GM23338 (cell line): ENCODE results near the gene TMEM132D. TPM values are rescaled to one million over a fixed set of nuclear protein-coding genes. Genes with fewer than 3 reads are reported as not detected.

Experiments
- ATAC-seq: fragments of 200-7000 bp; cut with Tn5 transposase; 3 replicates; pipeline ENCODE4 v1.9.1; 2020
- DNase-seq: peaks from one replicate; pipeline ENCODE4 v3.0.0-alpha.2; 2015; ENCODE audit warnings: low spot score
- H2AFZ ChIP-seq: fragments of 200-600 bp; sonication (generic); 2 replicates; pipeline ENCODE4 v1.8.0; 2016; ENCODE audit warnings: antibody characterized with exemption, mild to moderate bottlenecking, moderate library complexity
- H3F3A ChIP-seq: fragments of 200-600 bp; sonication (generic); replicated peaks from 2 replicates; pipeline ENCODE4 v1.8.0; 2017; ENCODE audit warnings: antibody characterized with exemption, mixed run types, low read depth
- H3K27ac ChIP-seq: fragments of 200-600 bp; sonication (generic); 2 replicates; pipeline ENCODE4 v1.6.1; 2016; ENCODE audit warnings: low read depth
- H3K27me3 ChIP-seq: fragments of 200-600 bp; sonication (generic); 2 replicates; pipeline ENCODE4 v1.8.0; 2016; ENCODE audit warnings: mild to moderate bottlenecking, mixed run types, moderate library complexity; ENCODE audit not compliant: insufficient read depth
- H3K36me3 ChIP-seq: fragments of 200-600 bp; sonication (generic); 2 replicates; pipeline ENCODE4 v1.8.0; 2016; ENCODE audit warnings: mild to moderate bottlenecking; ENCODE audit not compliant: insufficient read depth
- H3K4me1 ChIP-seq: fragments of 200-600 bp; sonication (generic); 2 replicates; pipeline ENCODE4 v1.8.0; 2016; ENCODE audit warnings: mild to moderate bottlenecking, moderate library complexity; ENCODE audit not compliant: insufficient read depth
- H3K4me2 ChIP-seq: fragments of 200-600 bp; sonication (generic); 2 replicates; pipeline ENCODE4 v1.7.1; 2017; ENCODE audit warnings: mixed run types
- H3K4me3 ChIP-seq: fragments of 200-600 bp; sonication (generic); 2 replicates; pipeline ENCODE4 v1.6.1; 2016; ENCODE audit warnings: mixed run types
- H3K79me2 ChIP-seq: fragments of 200-600 bp; sonication (generic); replicated peaks from 2 replicates; pipeline ENCODE4 v1.8.0; 2017; ENCODE audit warnings: mild to moderate bottlenecking; ENCODE audit not compliant: insufficient read depth
- H3K9me2 ChIP-seq: fragments of 200-600 bp; sonication (generic); 2 replicates; pipeline ENCODE4 v1.8.0; 2017; ENCODE audit not compliant: insufficient read depth
- H4K20me1 ChIP-seq: fragments of 200-600 bp; sonication (generic); replicated peaks from 2 replicates; pipeline ENCODE4 v1.8.0; 2017; ENCODE audit warnings: mild to moderate bottlenecking; ENCODE audit not compliant: insufficient read depth
- H3K27ac Mint-ChIP-seq: 2 replicates; pipeline ENCODE4 v1.8.0; 2020; ENCODE audit warnings: inconsistent platforms, mild to moderate bottlenecking, moderate library complexity, mixed read lengths
- H3K27me3 Mint-ChIP-seq: 3 replicates; pipeline ENCODE4 v1.8.0; 2022; ENCODE audit warnings: low read depth, mild to moderate bottlenecking, moderate library complexity, mixed read lengths, inconsistent platforms; ENCODE audit not compliant: insufficient read depth, poor library complexity
- H3K36me3 Mint-ChIP-seq: 3 replicates; pipeline ENCODE4 v1.8.0; 2021; ENCODE audit warnings: low read depth, mild to moderate bottlenecking, inconsistent platforms, moderate library complexity, mixed read lengths
- H3K4me1 Mint-ChIP-seq: 3 replicates; pipeline ENCODE4 v1.8.0; 2020; ENCODE audit warnings: mild to moderate bottlenecking, inconsistent platforms, mixed read lengths
- H3K4me3 Mint-ChIP-seq: 3 replicates; pipeline ENCODE4 v1.8.0; 2021; ENCODE audit warnings: moderate library complexity, mild to moderate bottlenecking, inconsistent platforms, mixed read lengths
- H3K9me3 Mint-ChIP-seq: 3 replicates; pipeline ENCODE4 v1.8.0; 2020; ENCODE audit warnings: moderate library complexity, mild to moderate bottlenecking, inconsistent platforms, mixed read lengths
- CREB1 ChIP-seq: fragments of 250-450 bp; sonication (Bioruptor Pico); IDR thresholded peaks from 2 replicates; pipeline ENCODE4 v1.5.0; 2020; ENCODE audit warnings: low read depth, mild to moderate bottlenecking, moderate library complexity
- CTCF ChIP-seq, 2 experiments: fragments of 200-600 bp in 1 of 2; sonication (generic) in 1 of 2; conservative IDR thresholded peaks; 2 replicates each; pipeline versions ENCODE4 v1.5.1 to v1.6.1; 2016 to 2017; ENCODE audit warnings: antibody characterized with exemption in 2 of 2, low read depth in 2 of 2, mild to moderate bottlenecking in 2 of 2, moderate library complexity in 1 of 2
- ETS1 ChIP-seq: IDR thresholded peaks from 2 replicates; pipeline ENCODE4 v1.6.1; 2016; ENCODE audit warnings: antibody characterized with exemption
- EZH2 ChIP-seq: fragments of 200-600 bp; sonication (generic); IDR thresholded peaks from one replicate; pipeline ENCODE4 v1.8.0; 2017; ENCODE audit warnings: antibody characterized with exemption, mild to moderate bottlenecking, low read depth; ENCODE audit not compliant: unreplicated experiment
- EZH2phosphoT487 ChIP-seq: fragments of 200-600 bp; sonication (generic); IDR thresholded peaks from one replicate; pipeline ENCODE4 v1.8.1; 2018; ENCODE audit warnings: antibody characterized with exemption; ENCODE audit not compliant: unreplicated experiment
- JUNB ChIP-seq: IDR thresholded peaks from one replicate; pipeline ENCODE4 v1.6.1; 2016; ENCODE audit warnings: antibody characterized with exemption; ENCODE audit not compliant: unreplicated experiment
- NANOG ChIP-seq: IDR thresholded peaks from 2 replicates; pipeline ENCODE4 v1.6.1; 2016; ENCODE audit warnings: antibody characterized with exemption, borderline replicate concordance
- POLR2AphosphoS5 ChIP-seq: IDR thresholded peaks from 2 replicates; pipeline ENCODE4 v1.6.1; 2016; ENCODE audit warnings: antibody characterized with exemption, low read depth
- REST ChIP-seq: IDR thresholded peaks from one replicate; pipeline ENCODE4 v1.6.1; 2018; ENCODE audit warnings: antibody characterized with exemption; ENCODE audit not compliant: unreplicated experiment
- STAT1 ChIP-seq: IDR thresholded peaks from one replicate; pipeline ENCODE4 v1.6.1; 2016; ENCODE audit warnings: antibody characterized with exemption; ENCODE audit not compliant: unreplicated experiment
- ZNF114 ChIP-seq: fragments of 250-450 bp; sonication (Bioruptor Pico); IDR thresholded peaks from 2 replicates; pipeline ENCODE4 v1.5.0; 2020; ENCODE audit warnings: mild to moderate bottlenecking, moderate library complexity
- ZNF331 ChIP-seq: fragments of 250-450 bp; sonication (Bioruptor Pico); IDR thresholded peaks from 2 replicates; pipeline ENCODE4 v1.5.0; 2020; ENCODE audit warnings: low read depth, mild to moderate bottlenecking, moderate library complexity
- polyA plus RNA-seq: library from polyadenylated mRNA; unstranded; fragments of >200 nt; fragmentation: Nextera tagmentation; extraction: Ambion mirVana; gene quantifications from 2 replicates; pipeline ENCODE4 v1.2.1, GENCODE V29; 2016
- total RNA-seq: library from RNA; depleted of rRNA; stranded (reverse); fragments of >200 nt; shearing (Covaris generic); gene quantifications from 2 replicates; pipeline ENCODE4 v1.2.3, GENCODE V29; 2014

TMEM132D gene
- total and polyA plus RNA-seq, 2 experiments from 2014 or later = 0.44 to 5.3 TPM

GRCh38 chr12:129372348-129372747 is 531.5 kb downstream of the TMEM132D start:
- no peak overlapping the region for H2AFZ ChIP-seq
- no peaks in the 10 kb centered on the region; the same call in 1 of the 2 replicates for H3K36me3 ChIP-seq
- H3K27ac ChIP-seq = no peak overlapping the region
- H3K9me2 ChIP-seq = peaks cover 3% of the 10 kb centered on the region; the same call in 1 of the 2 replicates
- H3K4me2 ChIP-seq = no peak overlapping the region
- no peaks in the 10 kb centered on the region for H3K4me1 Mint-ChIP-seq
- no peaks in the 10 kb centered on the region for H4K20me1 ChIP-seq
- ATAC-seq = no peak
- H3K4me3 Mint-ChIP-seq = no peak overlapping the region
- H3K4me1 ChIP-seq = no peaks in the 10 kb centered on the region
- H3K27ac Mint-ChIP-seq = no peak overlapping the region
- TF ChIP-seq EZH2 (no peak), ZNF331 (CRISPR knock-in tag) (no peak), REST (no peak)
- no peak for DNase-seq
- H3K27me3 ChIP-seq = no peaks in the 10 kb centered on the region
- H3K9me3 Mint-ChIP-seq = no peaks in the 10 kb centered on the region; the same call in 1 of the 3 replicates
- H3F3A ChIP-seq = no peaks in the 10 kb centered on the region
- peaks cover 39% of the 10 kb centered on the region for H3K36me3 Mint-ChIP-seq
- H3K79me2 ChIP-seq = no peaks in the 10 kb centered on the region
- no peak overlapping the region for H3K4me3 ChIP-seq
- H3K27me3 Mint-ChIP-seq = peaks cover 6% of the 10 kb centered on the region

GRCh38 chr12:129371268-129371667 is 532.6 kb downstream of the TMEM132D start:
- no peaks in the 10 kb centered on the region for H3K4me1 Mint-ChIP-seq
- Histone ChIP-seq H3K36me3 (no peaks in the 10 kb centered on the region; the same call in 1 of the 2 replicates), H3K27me3 (no peaks in the 10 kb centered on the region), H3K4me2 (no peak overlapping the region), H2AFZ (no peak overlapping the region), H4K20me1 (no peaks in the 10 kb centered on the region), H3K4me1 (no peaks in the 10 kb centered on the region), H3K27ac (no peak overlapping the region), H3K4me3 (no peak overlapping the region), H3K79me2 (no peaks in the 10 kb centered on the region), H3F3A (no peaks in the 10 kb centered on the region), H3K9me2 (peaks cover 3% of the 10 kb centered on the region; the same call in 1 of the 2 replicates)
- no peak overlapping the region for H3K27ac Mint-ChIP-seq
- no peaks in the 10 kb centered on the region; the same call in 1 of the 3 replicates for H3K9me3 Mint-ChIP-seq
- peaks cover 42% of the 10 kb centered on the region for H3K36me3 Mint-ChIP-seq
- H3K27me3 Mint-ChIP-seq = peaks cover 8% of the 10 kb centered on the region
- DNase-seq = no peak
- no peak for ATAC-seq
- H3K4me3 Mint-ChIP-seq = no peak overlapping the region
- TF ChIP-seq ZNF114 (CRISPR knock-in tag) (no peak), EZH2 (no peak), EZH2phosphoT487 (no peak), NANOG (no peak), POLR2AphosphoS5 (no peak), ZNF331 (CRISPR knock-in tag) (no peak), STAT1 (no peak), JUNB (no peak), ETS1 (no peak), REST (no peak), CTCF (conservative IDR thresholded peaks at IDR 0.05; ENCODE audit: low read depth in 2 of 2) (no peak), CREB1 (no peak)
